Skeletal muscle cell (primary cell): ENCODE results near the gene ALS2.
A peak's percentile ranks its signal among the peaks of the same experiment; 100 is the strongest.
"Not testable (repeated sequence)": the region's sequence is repeated elsewhere in the genome, so short reads cannot be mapped to it uniquely, and the experiment has no call there.

Experiments
- DNase-seq: peaks from one replicate; pipeline ENCODE4 v3.0.0-alpha.2; 2010; ENCODE audit warnings: low read depth
- H3K4me3 ChIP-seq: 2 replicates; pipeline ENCODE4 v1.5.1; 2011; ENCODE audit warnings: low read depth, mild to moderate bottlenecking, control low read depth, low read length, moderate library complexity

Gene ALS2

GRCh38 chr2:201764469-201764868 lies 16.3 kb downstream of the ALS2 start:
- DNase-seq, H3K4me3 ChIP-seq: not testable (repeated sequence)

GRCh38 chr2:201761101-201761500 lies 19.6 kb downstream of the ALS2 start:
- no peak for DNase-seq
- H3K4me3 ChIP-seq, result no peak overlapping the region

- no peak overlapping the region for H3K4me3 ChIP-seq
Measured at GRCh38 chr2:201759567-201759966, 21.2 kb downstream of the ALS2 start.

GRCh38 chr2:201758873-201759272 lies 21.9 kb downstream of the ALS2 start:
- no peak for DNase-seq

More at GRCh38 chr2:201759567-201759966, 21.2 kb downstream of the ALS2 start:
- DNase-seq, result no peak

GRCh38 chr2:201758234-201758633 lies 22.5 kb downstream of the ALS2 start:
- DNase-seq, result no peak
- no peak overlapping the region for H3K4me3 ChIP-seq

More at GRCh38 chr2:201758873-201759272, 21.9 kb downstream of the ALS2 start:
- no peak overlapping the region for H3K4me3 ChIP-seq

- no peak overlapping the region for H3K4me3 ChIP-seq
- DNase-seq, result peak; percentile 7
Measured at GRCh38 chr2:201754717-201755415, 25.9 kb downstream of the ALS2 start.

- DNase-seq, result no peak
- no peak overlapping the region for H3K4me3 ChIP-seq
Measured at GRCh38 chr2:201751566-201751965, 29.2 kb downstream of the ALS2 start.

- no peak for DNase-seq
- H3K4me3 ChIP-seq, result no peak overlapping the region
Measured at GRCh38 chr2:201746551-201746950, 34.2 kb downstream of the ALS2 start.

- H3K4me3 ChIP-seq, result no peak overlapping the region
- no peak for DNase-seq
Measured at GRCh38 chr2:201735486-201735885, 45.2 kb downstream of the ALS2 start.

- no peak overlapping the region for H3K4me3 ChIP-seq
- no peak for DNase-seq
Measured at GRCh38 chr2:201734111-201734510, 46.6 kb downstream of the ALS2 start.

- no peak overlapping the region for H3K4me3 ChIP-seq
- no peak for DNase-seq
Measured at GRCh38 chr2:201733544-201733943, 47.2 kb downstream of the ALS2 start.

GRCh38 chr2:201730651-201731285 lies 50.0 kb downstream of the ALS2 start:
- no peak overlapping the region for H3K4me3 ChIP-seq
- no peak for DNase-seq

GRCh38 chr2:201715459-201715858 lies 65.3 kb downstream of the ALS2 start:
- H3K4me3 ChIP-seq, result no peak overlapping the region
- no peak for DNase-seq

GRCh38 chr2:201712726-201713125 lies 68.0 kb downstream of the ALS2 start:
- no peak for DNase-seq
- no peak overlapping the region for H3K4me3 ChIP-seq

- DNase-seq, result no peak
Measured at GRCh38 chr2:201709747-201710146, 71.0 kb downstream of the ALS2 start.

GRCh38 chr2:201709049-201709448 lies 71.7 kb downstream of the ALS2 start:
- no peak for DNase-seq
- no peak overlapping the region for H3K4me3 ChIP-seq

More at GRCh38 chr2:201709747-201710146, 71.0 kb downstream of the ALS2 start:
- H3K4me3 ChIP-seq, result no peak overlapping the region

- H3K4me3 ChIP-seq, result no peak overlapping the region
- peak; percentile 25 for DNase-seq
Measured at GRCh38 chr2:201707753-201708152, 73.0 kb downstream of the ALS2 start.

GRCh38 chr2:201707142-201707541 lies 73.6 kb downstream of the ALS2 start:
- H3K4me3 ChIP-seq, result no peak overlapping the region
- DNase-seq, result no peak

GRCh38 chr2:201704536-201704935 lies 76.2 kb downstream of the ALS2 start:
- DNase-seq, result no peak

GRCh38 chr2:201701646-201702045 lies 79.1 kb downstream of the ALS2 start:
- H3K4me3 ChIP-seq, result no peak overlapping the region
- no peak for DNase-seq

More at GRCh38 chr2:201704536-201704935, 76.2 kb downstream of the ALS2 start:
- no peak overlapping the region for H3K4me3 ChIP-seq

- H3K4me3 ChIP-seq, result no peak overlapping the region
- no peak for DNase-seq
Measured at GRCh38 chr2:201699416-201699815, 81.3 kb downstream of the ALS2 start.
